Activated gamma-delta T cell treated with anti-CD3 and anti-CD28 coated beads, Interleukin-2, amount 50 U/mL, for 16 hours (primary cell): ENCODE results near the gene SPNS2.
"Not testable (repeated sequence)": the region's sequence is repeated elsewhere in the genome, so short reads cannot be mapped to it uniquely, and the experiment has no call there.

Experiments
- DNase-seq: peaks from one replicate; pipeline ENCODE4 v3.0.0-alpha.2; 2020; ENCODE audit warnings: low read depth

Gene SPNS2

GRCh38 chr17:4572131-4572530, 73.5 kb downstream of the SPNS2 start:
- no peak for DNase-seq

DNA sequence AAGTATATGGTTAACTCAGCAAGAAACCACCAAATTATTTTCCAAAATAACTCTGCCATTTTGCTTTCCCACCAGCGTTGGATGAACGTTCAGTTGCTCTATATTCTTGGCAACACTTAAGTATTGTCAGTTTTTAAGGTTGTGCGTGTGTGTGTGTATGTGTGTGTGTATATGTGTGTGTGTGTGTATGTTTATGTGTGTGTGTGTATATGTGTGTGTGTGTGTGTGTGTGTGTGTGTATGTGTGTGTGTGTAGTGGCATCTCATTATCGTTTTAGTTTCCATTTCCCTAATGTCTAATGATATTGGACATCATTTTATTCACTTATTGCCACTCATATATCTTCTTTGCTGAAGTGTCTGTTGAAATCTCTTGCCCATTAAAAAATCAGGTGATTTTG, 74.4 kb downstream of the SPNS2 start:
- DNase-seq, result no peak

DNA sequence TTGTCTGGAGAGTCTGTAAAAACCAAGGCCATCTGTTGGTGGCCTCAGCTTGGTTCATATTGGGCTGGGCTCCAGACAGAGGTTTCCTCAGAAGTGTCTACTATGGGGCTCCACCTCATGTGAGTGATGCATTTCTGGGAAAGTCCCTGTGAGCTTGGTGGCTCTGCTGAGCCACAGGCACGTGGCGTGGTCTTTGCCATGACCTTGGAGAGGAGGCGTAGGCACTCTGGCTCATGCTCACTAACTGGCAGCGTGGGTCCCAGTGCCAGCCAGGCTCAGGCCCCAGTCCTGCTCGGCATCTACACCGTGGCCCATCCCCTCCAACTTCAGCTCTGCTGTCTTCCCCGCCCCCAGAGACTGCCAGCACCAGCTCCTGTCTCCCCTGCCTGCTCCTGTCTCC, 75.0 kb downstream of the SPNS2 start:
- no peak for DNase-seq

DNA sequence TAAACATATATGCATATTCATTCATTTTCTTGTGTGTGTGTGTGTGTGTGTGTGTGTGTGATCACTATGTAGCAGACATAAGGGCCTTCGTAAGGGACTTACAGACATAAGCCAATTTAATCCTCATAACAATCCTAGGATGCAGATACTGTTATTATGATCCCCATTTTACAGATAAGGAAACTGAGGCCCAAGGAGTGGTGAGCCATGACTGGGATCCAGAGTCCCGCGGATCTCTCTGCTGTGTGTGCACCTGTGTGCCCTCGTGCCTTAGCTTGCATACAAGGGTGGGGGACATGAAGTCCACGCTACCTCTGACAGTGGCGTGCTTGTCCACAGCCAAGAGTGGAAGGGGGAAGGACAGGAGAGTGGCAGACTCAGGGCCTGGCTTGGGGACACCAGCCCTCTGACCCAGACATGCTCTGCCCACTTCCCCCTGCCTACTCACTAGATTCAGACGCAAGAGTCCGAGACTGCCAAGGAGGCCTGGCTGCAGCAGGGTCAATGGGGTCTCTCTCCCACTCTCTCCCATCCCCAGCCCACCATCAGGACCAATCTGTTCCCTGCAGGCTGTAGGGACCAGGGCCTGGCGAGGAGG, 75.9 kb downstream of the SPNS2 start:
- DNase-seq, result no peak

DNA sequence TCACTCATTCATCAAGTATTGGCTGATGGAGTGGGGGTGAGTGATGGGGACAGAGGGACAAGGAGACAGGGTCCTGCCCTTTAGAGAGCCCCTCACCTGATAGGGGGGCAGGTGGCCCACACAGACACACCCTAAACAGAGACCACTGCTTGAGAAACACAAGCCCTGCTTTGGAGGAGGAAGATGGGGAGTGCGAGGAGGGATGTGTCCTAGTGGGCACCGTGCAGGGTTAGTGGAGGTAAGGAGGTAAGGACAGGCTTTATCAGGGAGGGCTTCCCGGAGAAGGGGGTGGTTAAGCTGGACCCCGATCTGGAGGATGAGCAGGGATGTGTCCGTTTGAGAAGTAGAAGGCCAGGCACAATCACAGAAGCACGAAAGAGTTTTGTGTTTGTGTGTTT, 77.5 kb downstream of the SPNS2 start:
- no peak for DNase-seq

GRCh38 chr17:4576729-4577322, 78.1 kb downstream of the SPNS2 start:
- DNase-seq, result no peak

DNA sequence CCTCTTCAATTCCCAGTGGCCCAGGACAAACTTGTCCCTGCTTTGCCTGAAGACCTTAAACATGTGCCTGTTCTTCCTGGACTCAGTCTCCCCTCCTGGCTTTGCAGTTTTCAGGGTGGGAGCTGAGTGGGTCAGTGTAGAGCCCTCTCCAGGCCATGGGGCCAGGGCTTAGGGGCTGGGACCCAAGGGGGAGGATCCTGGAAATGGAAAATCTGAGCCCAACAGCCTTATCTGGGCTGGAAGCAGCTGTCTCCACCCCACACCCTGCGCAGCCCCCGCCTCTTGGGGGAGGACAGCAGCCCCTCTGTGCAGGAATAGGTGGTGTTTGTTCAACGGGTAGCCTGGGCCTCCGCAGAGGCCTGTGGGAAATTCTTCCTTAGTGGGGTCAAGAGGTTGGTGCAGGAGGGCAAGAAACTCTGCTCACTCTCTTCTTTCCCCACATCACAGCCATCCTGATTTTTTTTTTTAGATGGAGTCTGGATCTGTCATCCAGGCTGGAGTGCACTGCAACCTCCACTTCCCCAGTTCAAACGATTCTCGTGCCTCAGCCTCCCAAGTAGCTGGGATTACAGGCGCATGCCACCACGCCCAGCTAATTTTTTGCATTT, 78.8 kb downstream of the SPNS2 start:
- no peak for DNase-seq

DNA sequence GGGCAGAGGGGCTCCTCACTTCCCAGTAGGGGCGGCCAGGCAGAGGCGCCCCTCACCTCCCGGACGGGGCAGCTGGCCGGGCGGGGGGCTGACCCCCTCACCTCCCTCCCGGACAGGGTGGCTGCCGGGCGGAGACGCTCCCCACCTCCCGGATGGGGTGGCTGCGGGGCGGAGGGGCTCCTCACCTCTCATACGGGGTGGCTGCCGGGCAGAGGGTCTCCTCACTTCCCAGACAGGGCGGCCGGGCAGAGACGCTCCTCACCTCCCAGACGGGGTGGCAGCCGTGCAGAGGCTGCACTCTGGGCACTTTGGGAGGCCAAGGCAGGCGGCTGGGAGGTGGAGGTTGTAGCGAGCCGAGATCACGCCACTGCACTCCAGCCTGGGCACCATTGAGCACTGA, 79.7 kb downstream of the SPNS2 start:
- not testable (repeated sequence) for DNase-seq

GRCh38 chr17:4579678-4580077, 81.0 kb downstream of the SPNS2 start:
- no peak for DNase-seq

GRCh38 chr17:4580291-4580690, 81.6 kb downstream of the SPNS2 start:
- no peak for DNase-seq

GRCh38 chr17:4582101-4582501, 83.4 kb downstream of the SPNS2 start:
- no peak for DNase-seq

DNA sequence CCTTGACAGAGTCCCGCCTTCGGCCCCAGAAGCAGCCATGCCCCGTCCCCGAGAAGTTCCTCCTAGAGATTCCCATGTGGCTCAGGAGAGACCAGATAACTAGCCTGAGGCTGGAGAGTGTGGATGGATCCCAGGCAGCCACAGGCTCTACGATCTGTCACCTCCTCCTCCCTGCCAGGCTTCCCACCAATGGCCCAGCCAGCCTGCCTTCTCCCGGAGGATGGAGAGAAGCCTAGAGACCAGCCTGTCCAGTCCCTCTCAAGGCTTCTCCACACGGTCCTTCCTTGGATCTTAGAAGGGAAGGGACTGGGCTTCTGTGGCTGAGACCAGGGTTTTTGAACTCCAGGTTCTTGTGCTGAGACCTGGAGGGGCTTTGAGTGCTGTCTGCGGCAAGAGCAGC, 84.0 kb downstream of the SPNS2 start:
- no peak for DNase-seq

GRCh38 chr17:4583206-4583605, 84.5 kb downstream of the SPNS2 start:
- DNase-seq, result no peak

DNA sequence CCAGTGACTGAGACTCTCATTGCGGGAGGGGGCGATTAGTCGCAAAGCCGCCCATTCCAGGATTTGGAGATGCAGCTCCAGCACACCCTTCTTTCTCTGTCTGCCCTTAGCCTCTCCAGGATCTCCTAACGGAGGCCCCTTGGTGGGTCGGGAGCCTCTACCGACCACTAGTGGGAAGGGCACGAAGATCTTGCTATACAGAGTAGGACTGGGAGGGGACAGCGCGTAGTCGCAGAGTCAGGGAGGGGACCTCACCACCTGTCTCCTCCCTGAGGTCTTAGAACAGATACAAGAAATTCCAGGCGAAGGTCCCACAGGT, 85.1 kb downstream of the SPNS2 start:
- no peak for DNase-seq

- no peak for DNase-seq
Measured at GRCh38 chr17:4584101-4584916, 85.6 kb downstream of the SPNS2 start, which contains the start of gene SMTNL2. Gene SMTNL2 (plus strand): TSS chr17:4584529. CDS start chr17:4584606, 77 bp downstream.

DNA sequence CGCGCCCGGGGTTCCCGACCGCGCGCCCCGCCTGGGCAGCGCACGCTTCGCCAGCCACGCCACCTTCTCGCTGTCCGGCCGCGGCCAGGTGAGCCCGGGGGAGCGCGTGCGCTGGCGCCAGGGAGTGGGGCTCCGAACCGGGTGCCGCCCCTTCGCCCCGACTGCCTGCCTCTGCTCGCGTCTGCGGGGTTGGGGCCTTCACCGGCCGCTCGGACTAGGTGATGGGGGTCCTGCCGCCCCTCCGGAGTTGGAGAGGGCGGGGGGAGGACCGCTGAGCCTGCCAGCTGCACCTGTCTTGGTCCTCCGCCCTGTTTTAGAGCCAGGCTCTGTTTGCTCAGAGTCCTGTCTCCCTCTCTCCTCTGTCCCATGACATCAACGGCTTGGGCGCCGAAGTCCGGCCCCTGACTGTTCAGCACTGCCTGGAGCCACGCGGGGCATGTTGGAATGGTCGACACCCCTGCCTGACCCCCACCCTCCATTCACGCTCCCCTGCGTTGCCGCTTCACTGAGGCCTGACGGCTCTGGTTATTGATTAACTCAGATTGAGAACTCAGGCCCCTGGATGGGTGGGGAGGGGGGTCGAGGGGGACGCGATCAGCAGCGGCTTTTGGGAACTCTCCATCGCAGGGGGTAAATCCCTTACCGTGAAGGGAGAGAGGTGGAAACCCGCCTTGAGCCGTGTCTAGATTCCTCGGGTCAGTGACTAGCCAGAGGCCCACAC, 86.4 kb downstream of the SPNS2 start:
- no peak for DNase-seq

DNA sequence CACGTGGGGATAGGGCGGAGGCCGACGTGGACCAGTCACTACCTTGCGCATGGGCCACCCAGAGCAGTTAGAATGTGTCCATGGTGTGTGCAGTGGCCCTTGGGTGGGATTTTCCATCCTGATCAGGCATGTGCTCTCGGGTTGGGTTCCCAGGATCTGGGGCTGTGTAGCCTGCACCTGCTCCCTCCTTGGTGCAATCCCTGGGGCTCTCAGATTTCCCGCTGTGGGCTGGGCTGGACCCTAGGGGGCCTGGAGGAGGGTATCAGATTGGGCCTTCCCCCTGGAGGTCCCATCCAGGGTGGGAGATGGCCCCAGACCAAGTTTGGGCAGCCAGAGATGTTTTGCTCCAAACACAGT, 86.9 kb downstream of the SPNS2 start:
- no peak for DNase-seq

GRCh38 chr17:4586043-4586442, 87.4 kb downstream of the SPNS2 start:
- DNase-seq, result no peak

DNA sequence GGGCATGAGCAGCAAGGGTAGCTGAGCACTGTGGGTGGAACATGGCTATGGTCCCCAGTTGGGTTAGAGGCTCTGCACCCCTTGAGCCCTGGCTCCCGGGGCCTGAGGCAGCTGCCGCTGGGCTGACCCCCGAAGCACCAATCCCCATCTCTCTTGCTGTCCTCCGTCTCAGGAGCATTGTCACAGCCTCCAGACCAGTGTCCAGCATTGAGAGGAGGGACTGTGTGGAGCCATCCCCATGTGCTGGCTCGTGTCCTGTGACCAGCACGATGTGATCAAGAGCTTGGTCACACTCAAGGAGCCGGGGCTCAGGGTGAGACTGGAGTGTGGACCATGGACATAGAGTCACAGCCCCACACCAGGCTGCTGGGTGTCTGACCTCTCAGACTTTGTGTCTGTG, 88.5 kb downstream of the SPNS2 start:
- DNase-seq, result no peak

- no peak for DNase-seq
Measured at GRCh38 chr17:4587803-4588202, 89.1 kb downstream of the SPNS2 start.

DNA sequence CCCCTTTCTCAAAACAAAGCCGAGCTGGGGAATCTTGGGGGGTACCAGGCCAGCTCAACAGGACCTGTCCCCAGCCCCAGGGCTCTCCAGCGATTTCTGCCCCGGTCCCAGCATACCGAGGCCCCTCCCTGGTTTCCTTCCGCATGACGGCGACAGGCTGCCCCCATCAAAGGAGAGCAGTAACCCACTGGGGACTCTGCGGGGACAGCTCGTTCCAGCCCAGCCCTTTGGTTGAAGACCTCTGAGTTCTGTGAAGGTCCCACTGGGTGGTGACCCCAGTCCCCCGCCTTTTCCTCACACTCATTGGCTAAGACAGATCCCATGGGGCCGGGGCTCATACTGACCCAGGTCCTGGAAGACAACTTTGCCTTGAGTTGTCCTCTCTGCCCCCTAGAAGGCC, 89.7 kb downstream of the SPNS2 start:
- no peak for DNase-seq
